Sigmoid colon (tissue), 4 donors: Measurements from ENCODE around the gene LDLRAD4.

Experiments
- CTCF ChIP-seq, 4 experiments: fragments of 450-650 bp in 3 of 4; fragments of 200-600 bp in 1 of 4; IDR thresholded peaks; one replicate each; pipeline ENCODE4 v1.5.1; 2016 to 2019; ENCODE audit warnings: antibody characterized with exemption in 4 of 4, mild to moderate bottlenecking in 3 of 4, moderate library complexity in 2 of 4
- POLR2A ChIP-seq, 2 donors: fragments of 450-650 bp; IDR thresholded peaks; one replicate each; pipeline ENCODE4 v1.6.1; 2016; ENCODE audit warnings: antibody characterized with exemption in 2 of 2, mild to moderate bottlenecking in 2 of 2, moderate library complexity in 2 of 2
- POLR2AphosphoS5 ChIP-seq, 4 donors: sonication (generic); formaldehyde crosslinking; IDR thresholded peaks; one replicate each; pipeline ENCODE4 v1.6.1; 2017; ENCODE audit warnings: antibody characterized with exemption in 4 of 4

- TF ChIP-seq CTCF (IDR thresholded peaks at IDR 0.05): no peak
- TF ChIP-seq POLR2A (IDR thresholded peaks at IDR 0.05): no peak
- no peak for TF ChIP-seq POLR2AphosphoS5 (IDR thresholded peaks at IDR 0.05)
Observed at GRCh38 chr18:13481331-13481730, 262.8 kb downstream of the LDLRAD4 start.
